Endodermal cell (in vitro differentiated cells): ENCODE measurements around the gene NETO2. TPM values are rescaled to one million over a fixed set of nuclear protein-coding genes. Genes with fewer than 3 reads are reported as not detected.

ENCODE experiments used
- DNase-seq: peaks from one replicate; pipeline ENCODE4 v3.0.0-alpha.2; 2017
- H3K27ac ChIP-seq: 2 replicates; pipeline ENCODE4 v1.5.1; 2013; ENCODE audit warnings: mild to moderate bottlenecking, low read depth, low read length, moderate library complexity
- H3K27me3 ChIP-seq: 2 replicates; pipeline ENCODE4 v1.6.1; 2013; ENCODE audit warnings: mild to moderate bottlenecking, low read length, moderate library complexity; ENCODE audit not compliant: insufficient read depth, control insufficient read depth, poor library complexity, severe bottlenecking
- H3K36me3 ChIP-seq: 2 replicates; pipeline ENCODE4 v1.7.0; 2013; ENCODE audit warnings: mild to moderate bottlenecking, low read length, moderate library complexity; ENCODE audit not compliant: control insufficient read depth, insufficient read depth
- H3K4me1 ChIP-seq: one replicate; pipeline ENCODE4 v1.7.0; 2013; ENCODE audit warnings: low read length; ENCODE audit not compliant: control insufficient read depth, insufficient read depth
- H3K4me3 ChIP-seq: 2 replicates; pipeline ENCODE4 v1.5.1; 2013; ENCODE audit warnings: mild to moderate bottlenecking, low read length, moderate library complexity
- H3K9ac ChIP-seq: 2 replicates; pipeline ENCODE4 v1.6.1; 2013; ENCODE audit warnings: mild to moderate bottlenecking, low read length, moderate library complexity; ENCODE audit not compliant: poor library complexity, severe bottlenecking; ENCODE audit errors: extremely low read depth
- H3K9me3 ChIP-seq: 2 replicates; pipeline ENCODE4 v1.6.1; 2013; ENCODE audit warnings: mild to moderate bottlenecking, low read length, moderate library complexity; ENCODE audit not compliant: control insufficient read depth
- H3K27ac Mint-ChIP-seq: 2 replicates; pipeline ENCODE4 v1.8.0; 2020; ENCODE audit warnings: mixed read lengths
- H3K27me3 Mint-ChIP-seq: 2 replicates; pipeline ENCODE4 v1.8.0; 2021; ENCODE audit warnings: mild to moderate bottlenecking, mixed read lengths; ENCODE audit not compliant: insufficient read depth
- H3K36me3 Mint-ChIP-seq: 2 replicates; pipeline ENCODE4 v1.8.0; 2020; ENCODE audit warnings: low read depth, mixed read lengths
- H3K4me1 Mint-ChIP-seq: 2 replicates; pipeline ENCODE4 v1.8.0; 2020; ENCODE audit warnings: mixed read lengths
- H3K4me3 Mint-ChIP-seq: 2 replicates; pipeline ENCODE4 v1.8.0; 2020; ENCODE audit warnings: mild to moderate bottlenecking, moderate library complexity, mixed read lengths
- H3K9me3 Mint-ChIP-seq: 2 replicates; pipeline ENCODE4 v1.8.0; 2020; ENCODE audit warnings: mild to moderate bottlenecking, mixed read lengths
- WGBS, 2 experiments: methylation state at CpG; one replicate each; pipeline versions ENCODE4 v1.1.5 to v1.1.7; 2013; ENCODE audit warnings: missing lambda C conversion rate in 2 of 2, mixed read lengths in 1 of 2; ENCODE audit not compliant: insufficient coverage in 1 of 2, insufficient read length in 1 of 2; 5-methylcytosine and 5-hydroxymethylcytosine counted together
- total RNA-seq, 2 donors: library from RNA; stranded (reverse); fragmentation: NEBNext Ultra II Directional in 1 of 2; extraction: Animal tissue kit (Norgen Biotek cat#: 25700) in 1 of 2; gene quantifications; 2 replicates in 1 of 2; 3 replicates in 1 of 2; pipeline ENCODE4 v1.2.1, GENCODE V29; 2021
- TF ChIP-seq, protein P1 (sequence below): fragments of 200-600 bp; sonication (generic); conservative IDR thresholded peaks from 2 replicates; pipeline ENCODE4 v1.5.0; 2021; ENCODE audit warnings: antibody characterized with exemption, mild to moderate bottlenecking

NETO2 gene
- total RNA-seq, 2 donors from 2014 or later: 18.4 to 36.3 TPM

DNA sequence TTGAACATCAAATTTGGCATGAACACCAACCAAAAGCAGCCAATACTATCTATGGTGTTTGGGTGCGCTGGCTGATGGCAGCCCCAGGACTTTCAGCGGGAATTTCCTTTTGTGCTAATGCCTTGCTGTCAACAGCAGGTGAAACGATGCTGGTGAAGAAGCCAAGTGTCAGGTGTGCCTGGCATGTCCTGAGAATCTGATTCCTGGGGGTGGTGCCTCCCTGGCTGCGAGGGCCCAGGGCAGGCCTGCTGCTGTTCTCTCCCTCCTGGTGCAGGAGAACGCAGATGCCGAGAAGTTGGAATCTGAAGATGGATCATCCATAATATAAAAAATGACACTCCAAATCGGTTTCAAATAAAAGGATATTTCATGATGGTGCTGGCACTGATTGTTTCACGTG is 108.3 kb downstream of the NETO2 start:
- 88 to 89% methylated on average over 5 to 8 of the region's 8 CpGs for WGBS, 2 experiments
- TF ChIP-seq, protein P1, sequence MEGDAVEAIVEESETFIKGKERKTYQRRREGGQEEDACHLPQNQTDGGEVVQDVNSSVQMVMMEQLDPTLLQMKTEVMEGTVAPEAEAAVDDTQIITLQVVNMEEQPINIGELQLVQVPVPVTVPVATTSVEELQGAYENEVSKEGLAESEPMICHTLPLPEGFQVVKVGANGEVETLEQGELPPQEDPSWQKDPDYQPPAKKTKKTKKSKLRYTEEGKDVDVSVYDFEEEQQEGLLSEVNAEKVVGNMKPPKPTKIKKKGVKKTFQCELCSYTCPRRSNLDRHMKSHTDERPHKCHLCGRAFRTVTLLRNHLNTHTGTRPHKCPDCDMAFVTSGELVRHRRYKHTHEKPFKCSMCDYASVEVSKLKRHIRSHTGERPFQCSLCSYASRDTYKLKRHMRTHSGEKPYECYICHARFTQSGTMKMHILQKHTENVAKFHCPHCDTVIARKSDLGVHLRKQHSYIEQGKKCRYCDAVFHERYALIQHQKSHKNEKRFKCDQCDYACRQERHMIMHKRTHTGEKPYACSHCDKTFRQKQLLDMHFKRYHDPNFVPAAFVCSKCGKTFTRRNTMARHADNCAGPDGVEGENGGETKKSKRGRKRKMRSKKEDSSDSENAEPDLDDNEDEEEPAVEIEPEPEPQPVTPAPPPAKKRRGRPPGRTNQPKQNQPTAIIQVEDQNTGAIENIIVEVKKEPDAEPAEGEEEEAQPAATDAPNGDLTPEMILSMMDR: no peak
- no peaks in the 10 kb centered on the region for H3K36me3 ChIP-seq
- DNase-seq: no peak
- no peak overlapping the region for H3K4me3 ChIP-seq
- Mint-ChIP-seq H3K27me3 (peaks cover 23% of the 10 kb centered on the region), H3K4me3 (no peak overlapping the region), H3K4me1 (no peaks in the 10 kb centered on the region), H3K9me3 (no peaks in the 10 kb centered on the region), H3K27ac (no peak overlapping the region), H3K36me3 (no peaks in the 10 kb centered on the region)
- H3K9ac ChIP-seq: no peak overlapping the region
- H3K9me3 ChIP-seq: no peaks in the 10 kb centered on the region
- H3K27ac ChIP-seq: no peak overlapping the region
- peaks cover 5% of the 10 kb centered on the region for H3K27me3 ChIP-seq
- no peaks in the 10 kb centered on the region for H3K4me1 ChIP-seq

DNA sequence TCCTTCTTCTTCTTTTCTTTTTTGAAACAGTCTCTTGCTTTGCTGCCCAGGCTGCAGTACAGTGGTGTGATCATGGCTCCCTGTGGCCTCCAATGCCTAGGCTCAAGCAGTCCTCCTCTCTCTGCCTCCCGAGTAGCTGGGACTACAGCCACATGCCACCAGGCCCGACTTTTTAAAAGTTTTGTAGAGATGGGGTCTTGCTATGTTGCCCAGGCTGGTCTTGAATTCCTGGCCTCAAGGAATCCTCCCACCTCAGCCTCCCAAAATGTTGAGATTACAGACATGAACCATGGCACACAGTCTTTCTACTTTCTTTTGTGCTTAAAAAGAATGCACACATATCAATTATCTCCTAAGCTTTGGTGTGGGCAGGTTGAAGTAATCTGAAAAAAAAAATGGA is 109.3 kb downstream of the NETO2 start:
- WGBS, 2 experiments: 70% methylated on average over 2 of the region's 2 CpGs; no CpG with 5 or more reads in 1 of the 2 experiments
- no peaks in the 10 kb centered on the region for H3K36me3 Mint-ChIP-seq

DNA sequence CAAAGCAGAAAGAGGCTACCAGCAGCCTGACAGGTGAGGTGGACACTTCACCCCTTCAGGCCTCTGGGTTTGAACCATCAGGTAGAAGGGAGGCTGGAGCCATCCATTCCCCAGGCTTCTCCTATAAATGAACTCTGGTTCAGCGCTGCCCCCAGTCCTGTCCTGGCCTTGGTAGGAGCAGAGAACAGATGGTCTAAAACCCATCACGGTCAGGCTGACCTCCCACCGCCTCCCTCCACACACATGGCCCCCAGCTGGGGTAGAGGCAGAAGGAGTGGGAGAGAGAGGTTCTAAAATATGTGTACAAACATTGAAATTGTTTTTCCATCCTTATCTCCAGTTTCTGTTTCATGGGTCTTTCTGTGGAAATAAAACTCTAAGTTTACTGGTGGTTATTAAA is 110.6 kb downstream of the NETO2 start:
- Histone ChIP-seq H3K27ac (no peak overlapping the region), H3K4me1 (no peaks in the 10 kb centered on the region), H3K9ac (no peak overlapping the region), H3K9me3 (no peaks in the 10 kb centered on the region), H3K27me3 (peaks cover 5% of the 10 kb centered on the region), H3K4me3 (no peak overlapping the region), H3K36me3 (no peaks in the 10 kb centered on the region)
- DNase-seq: no peak
- peaks cover 13% of the 10 kb centered on the region for H3K27me3 Mint-ChIP-seq
- no peaks in the 10 kb centered on the region for H3K9me3 Mint-ChIP-seq
- H3K36me3 Mint-ChIP-seq: no peaks in the 10 kb centered on the region
- TF ChIP-seq, protein P1: no peak
- no peak overlapping the region for H3K27ac Mint-ChIP-seq
- no peak overlapping the region for H3K4me3 Mint-ChIP-seq
- H3K4me1 Mint-ChIP-seq: no peaks in the 10 kb centered on the region
- WGBS, 2 experiments: 90% methylated on average over 2 of the region's 3 CpGs; no CpG with 5 or more reads in 1 of the 2 experiments

More for the DNA sequence above, 109.3 kb downstream of the NETO2 start:
- Mint-ChIP-seq H3K27ac (no peak overlapping the region), H3K9me3 (no peaks in the 10 kb centered on the region), H3K4me3 (no peak overlapping the region), H3K4me1 (no peaks in the 10 kb centered on the region), H3K27me3 (peaks cover 19% of the 10 kb centered on the region)
- no peak overlapping the region for H3K4me3 ChIP-seq
- TF ChIP-seq, protein P1: no peak
- DNase-seq: no peak
- no peak overlapping the region for H3K9ac ChIP-seq
- H3K27ac ChIP-seq: no peak overlapping the region
- no peaks in the 10 kb centered on the region for H3K36me3 ChIP-seq
- no peaks in the 10 kb centered on the region for H3K4me1 ChIP-seq
- peaks cover 5% of the 10 kb centered on the region for H3K27me3 ChIP-seq
- no peaks in the 10 kb centered on the region for H3K9me3 ChIP-seq
